IMR-90 (cell line): Measurements from ENCODE around the gene MMP25. TPM values are rescaled to one million over a fixed set of nuclear protein-coding genes. Genes with fewer than 3 reads are reported as not detected.

ENCODE experiments used
- CTCF ChIP-seq: conservative IDR thresholded peaks from 2 replicates; pipeline ENCODE4 v1.5.1; 2012; ENCODE audit warnings: mild to moderate bottlenecking, low read depth, low read length, improper control_type of control experiment
- polyA plus RNA-seq, 3 experiments: library from polyadenylated mRNA; depleted of rRNA; stranded (reverse); fragments of >200 nt; gene quantifications; 2 replicates each; pipeline ENCODE4 v1.2.3, GENCODE V29; 2012; ENCODE audit warnings: low replicate concordance in 1 of 3
- total RNA-seq: library from RNA; depleted of rRNA; stranded (reverse); fragments of >200 nt; gene quantifications from 2 replicates; pipeline ENCODE4 v1.2.3, GENCODE V29; 2012

Gene MMP25
- total and polyA plus RNA-seq, 2 of the 4 experiments (the other 2 are of a cell fraction): 0.07 TPM; not detected in 1

- TF ChIP-seq CTCF: no peak
These were observed 17.4 kb downstream of the MMP25 start (continued) for GRCh38 chr16:3063625-3064386.
